WTC11 (cell line): Measurements from ENCODE around the gene NLRP13.

Experiments
- ESRRA ChIP-seq: sonication (generic); formaldehyde crosslinking; IDR thresholded peaks from 2 replicates; pipeline ENCODE4 v1.8.1; 2022; ENCODE audit warnings: mild to moderate bottlenecking, missing genetic modification reagents, borderline replicate concordance
- ZNF121 ChIP-seq: sonication (generic); formaldehyde crosslinking; IDR thresholded peaks from 2 replicates; pipeline ENCODE4 v1.8.0; 2023; ENCODE audit warnings: missing genetic modification reagents
- TF ChIP-seq, protein P1 (sequence below): sonication (generic); formaldehyde crosslinking; IDR thresholded peaks from 2 replicates; pipeline ENCODE4 v1.8.0; 2022; ENCODE audit warnings: mild to moderate bottlenecking, missing genetic modification reagents
- TF ChIP-seq, protein P2 (sequence below): fragments of 200-600 bp; IDR thresholded peaks from 2 replicates; pipeline ENCODE4 v1.8.0; 2022; ENCODE audit warnings: antibody characterized with exemption
- TF ChIP-seq, protein P3 (sequence below): sonication (generic); formaldehyde crosslinking; IDR thresholded peaks from 2 replicates; pipeline ENCODE4 v1.8.0; 2023; ENCODE audit warnings: missing genetic modification reagents

DNA sequence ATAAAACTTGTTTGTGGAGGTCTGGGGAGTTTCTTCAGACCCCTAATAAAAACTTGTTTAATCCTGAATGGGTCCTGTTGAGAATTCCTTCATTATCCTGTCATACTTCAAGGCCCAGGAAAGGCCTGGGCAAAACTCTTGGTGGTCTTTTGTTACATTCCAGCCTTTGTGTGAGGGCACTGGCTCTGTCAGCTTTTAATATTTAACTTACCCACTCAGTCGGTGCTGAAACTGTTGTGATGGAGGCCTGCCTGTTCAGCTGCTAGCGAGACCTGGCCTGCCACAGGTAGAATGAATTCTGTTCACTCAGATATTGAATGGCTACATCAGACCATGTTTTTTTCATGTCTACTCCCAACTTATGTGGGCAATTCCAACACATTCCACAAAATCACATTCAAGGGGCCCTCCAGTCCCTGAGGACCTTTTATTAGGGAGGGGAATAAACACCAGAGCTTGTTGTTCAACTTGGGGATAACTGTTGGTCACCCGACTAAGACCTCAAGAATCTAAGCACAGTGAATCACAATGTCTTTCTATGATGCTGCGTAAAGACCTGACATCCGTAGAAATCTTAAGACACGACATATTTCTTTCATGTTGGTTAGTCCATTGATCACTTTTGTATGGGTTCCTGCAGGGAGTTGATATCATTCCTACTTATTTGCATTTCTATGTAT, 28.0 kb upstream of the NLRP13 start:
- TF ChIP-seq, protein P1, sequence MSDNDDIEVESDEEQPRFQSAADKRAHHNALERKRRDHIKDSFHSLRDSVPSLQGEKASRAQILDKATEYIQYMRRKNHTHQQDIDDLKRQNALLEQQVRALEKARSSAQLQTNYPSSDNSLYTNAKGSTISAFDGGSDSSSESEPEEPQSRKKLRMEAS (CRISPR knock-in tag): no peak
- TF ChIP-seq, protein P2, sequence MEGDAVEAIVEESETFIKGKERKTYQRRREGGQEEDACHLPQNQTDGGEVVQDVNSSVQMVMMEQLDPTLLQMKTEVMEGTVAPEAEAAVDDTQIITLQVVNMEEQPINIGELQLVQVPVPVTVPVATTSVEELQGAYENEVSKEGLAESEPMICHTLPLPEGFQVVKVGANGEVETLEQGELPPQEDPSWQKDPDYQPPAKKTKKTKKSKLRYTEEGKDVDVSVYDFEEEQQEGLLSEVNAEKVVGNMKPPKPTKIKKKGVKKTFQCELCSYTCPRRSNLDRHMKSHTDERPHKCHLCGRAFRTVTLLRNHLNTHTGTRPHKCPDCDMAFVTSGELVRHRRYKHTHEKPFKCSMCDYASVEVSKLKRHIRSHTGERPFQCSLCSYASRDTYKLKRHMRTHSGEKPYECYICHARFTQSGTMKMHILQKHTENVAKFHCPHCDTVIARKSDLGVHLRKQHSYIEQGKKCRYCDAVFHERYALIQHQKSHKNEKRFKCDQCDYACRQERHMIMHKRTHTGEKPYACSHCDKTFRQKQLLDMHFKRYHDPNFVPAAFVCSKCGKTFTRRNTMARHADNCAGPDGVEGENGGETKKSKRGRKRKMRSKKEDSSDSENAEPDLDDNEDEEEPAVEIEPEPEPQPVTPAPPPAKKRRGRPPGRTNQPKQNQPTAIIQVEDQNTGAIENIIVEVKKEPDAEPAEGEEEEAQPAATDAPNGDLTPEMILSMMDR: no peak
- no peak for TF ChIP-seq ZNF121
- no peak for TF ChIP-seq ESRRA (CRISPR knock-in tag)
- TF ChIP-seq, protein P3, sequence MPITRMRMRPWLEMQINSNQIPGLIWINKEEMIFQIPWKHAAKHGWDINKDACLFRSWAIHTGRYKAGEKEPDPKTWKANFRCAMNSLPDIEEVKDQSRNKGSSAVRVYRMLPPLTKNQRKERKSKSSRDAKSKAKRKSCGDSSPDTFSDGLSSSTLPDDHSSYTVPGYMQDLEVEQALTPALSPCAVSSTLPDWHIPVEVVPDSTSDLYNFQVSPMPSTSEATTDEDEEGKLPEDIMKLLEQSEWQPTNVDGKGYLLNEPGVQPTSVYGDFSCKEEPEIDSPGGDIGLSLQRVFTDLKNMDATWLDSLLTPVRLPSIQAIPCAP (CRISPR knock-in tag): no peak
